A549 (cell line): Measurements from ENCODE around the gene BIN1.

ENCODE experiments used
- CTCF ChIP-seq: fragments of >200 bp; sonication (Bioruptor Twin); formaldehyde crosslinking; IDR thresholded peaks from 3 replicates; pipeline ENCODE4 v1.5.1; 2016
- MAX ChIP-seq: IDR thresholded peaks from 2 replicates; pipeline ENCODE4 v1.6.1; 2012
- RNF2 ChIP-seq: fragments of 200-600 bp; sonication (generic); IDR thresholded peaks from 2 replicates; pipeline ENCODE4 v1.6.1; 2016; ENCODE audit warnings: low read depth, mild to moderate bottlenecking, antibody characterized with exemption, moderate library complexity, borderline replicate concordance
- USF2 ChIP-seq: fragments of 450-650 bp; IDR thresholded peaks from 2 replicates; pipeline ENCODE4 v1.6.1; 2014; ENCODE audit warnings: antibody characterized with exemption

- TF ChIP-seq CTCF (no peak), USF2 (no peak), MAX (no peak), RNF2 (no peak)
Observed at GRCh38 chr2:127037476-127037875, 69.5 kb downstream of the BIN1 start.
